NCI-H1436 treated with DMSO at 0.1 percent for 48 hours (cell line): ENCODE data around the gene NME1.
"Not testable (repeated sequence)": the region's sequence is repeated elsewhere in the genome, so short reads cannot be mapped to it uniquely, and the experiment has no call there.

ENCODE experiments used
- DNase-seq: peaks from one replicate; lab custom pipeline; 2025; lab: John Stamatoyannopoulos, UW

The NME1 gene

GRCh38 chr17:51147650-51148049, 5.7 kb upstream of the NME1 start:
- no peak for DNase-seq

GRCh38 chr17:51149163-51149562, 4.2 kb upstream of the NME1 start:
- DNase-seq: no peak

GRCh38 chr17:51150932-51151331, 2.4 kb upstream of the NME1 start:
- DNase-seq: no peak

- no peak for DNase-seq
These were observed 571 bp upstream of the NME1 start for GRCh38 chr17:51152766-51153209.

GRCh38 chr17:51154176-51154575, 817 bp downstream of the NME1 start:
- no peak for DNase-seq

GRCh38 chr17:51155416-51155815, 2.1 kb downstream of the NME1 start:
- no peak for DNase-seq

- DNase-seq: no peak
These were observed 6.2 kb downstream of the NME1 start for GRCh38 chr17:51159604-51160003.

- no peak for DNase-seq
These were observed 8.2 kb downstream of the NME1 start for GRCh38 chr17:51161541-51161940.

- DNase-seq: no peak
These were observed 11.7 kb downstream of the NME1 start for GRCh38 chr17:51164911-51165679.

GRCh38 chr17:51165680-51166197, 12.4 kb downstream of the NME1 start:
- no peak for DNase-seq

- DNase-seq: peak; percentile 71
These were observed 13.0 kb downstream of the NME1 start, which contains the start of gene NME2 for GRCh38 chr17:51166198-51166986. Gene NME2, plus strand, starts transcription at chr17:51166411. Its CDS starts 420 bp downstream, at chr17:51166831.

GRCh38 chr17:51166987-51167931, 13.9 kb downstream of the NME1 start:
- DNase-seq: no peak

- DNase-seq: no peak
These were observed 16.0 kb downstream of the NME1 start for GRCh38 chr17:51169340-51169739.

GRCh38 chr17:51170736-51171135, 17.4 kb downstream of the NME1 start:
- DNase-seq: no peak

GRCh38 chr17:51172030-51172429, 18.7 kb downstream of the NME1 start:
- DNase-seq: not testable (repeated sequence)

- DNase-seq: no peak
These were observed 27.1 kb downstream of the NME1 start for GRCh38 chr17:51180486-51180885.

GRCh38 chr17:51184124-51184523, 30.8 kb downstream of the NME1 start:
- no peak for DNase-seq

GRCh38 chr17:51185763-51186332, 32.5 kb downstream of the NME1 start:
- no peak for DNase-seq

- no peak for DNase-seq
These were observed 35.0 kb downstream of the NME1 start for GRCh38 chr17:51188271-51188833.

- no peak for DNase-seq
These were observed 35.8 kb downstream of the NME1 start for GRCh38 chr17:51189162-51189561.

GRCh38 chr17:51189628-51190027, 36.3 kb downstream of the NME1 start:
- no peak for DNase-seq
